HEK293T (cell line): ENCODE data around the gene DLG1.
"Not testable (repeated sequence)": the region's sequence is repeated elsewhere in the genome, so short reads cannot be mapped to it uniquely, and the experiment has no call there.

Source experiments
- CTCF ChIA-PET: fragments of 350-600 bp; formaldehyde crosslinking; extraction: SDS; loops from one replicate; lab custom pipeline; 2021; ENCODE audit warnings: antibody characterized with exemption, inconsistent platforms; lab: Yijun Ruan, JAX
- POLR2A ChIA-PET: fragments of 350-600 bp; formaldehyde crosslinking; extraction: SDS; loops from one replicate; lab custom pipeline; 2020; ENCODE audit warnings: antibody characterized with exemption, inconsistent platforms; lab: Yijun Ruan, JAX
- DNase-seq: peaks from one replicate; pipeline ENCODE4 v3.0.0; 2012; ENCODE audit warnings: mixed read lengths; ENCODE audit errors: extremely low spot score
- ARNT ChIP-seq: fragments of 450-650 bp; IDR thresholded peaks from 2 replicates; pipeline ENCODE4 v1.6.1; 2017; ENCODE audit warnings: mild to moderate bottlenecking
- BHLHE40 ChIP-seq: fragments of 450-650 bp; IDR thresholded peaks from 2 replicates; pipeline ENCODE4 v1.6.1; 2016; ENCODE audit warnings: mild to moderate bottlenecking, moderate library complexity, borderline replicate concordance
- CTBP1 ChIP-seq: fragments of 450-650 bp; IDR thresholded peaks from 2 replicates; pipeline ENCODE4 v1.6.1; 2016; ENCODE audit warnings: borderline replicate concordance
- ELF4 ChIP-seq: fragments of 450-650 bp; IDR thresholded peaks from 2 replicates; pipeline ENCODE4 v1.6.1; 2017; ENCODE audit warnings: antibody characterized with exemption
- FOXA1 ChIP-seq: fragments of 450-650 bp; IDR thresholded peaks from 2 replicates; pipeline ENCODE4 v1.6.1; 2016; ENCODE audit warnings: mild to moderate bottlenecking
- FOXK2 ChIP-seq: fragments of 450-650 bp; IDR thresholded peaks from 2 replicates; pipeline ENCODE4 v1.6.1; 2016; ENCODE audit warnings: mild to moderate bottlenecking
- FOXM1 ChIP-seq: fragments of 450-650 bp; IDR thresholded peaks from 2 replicates; pipeline ENCODE4 v1.6.1; 2017; ENCODE audit warnings: mild to moderate bottlenecking, borderline replicate concordance
- HDGF ChIP-seq: fragments of 450-650 bp; IDR thresholded peaks from 2 replicates; pipeline ENCODE4 v1.6.1; 2017; ENCODE audit warnings: antibody characterized with exemption, borderline replicate concordance
- L3MBTL2 ChIP-seq: fragments of 450-650 bp; conservative IDR thresholded peaks from 2 replicates; pipeline ENCODE4 v1.6.1; 2016; ENCODE audit warnings: mild to moderate bottlenecking
- LEF1 ChIP-seq: fragments of 450-650 bp; IDR thresholded peaks from 2 replicates; pipeline ENCODE4 v1.6.1; 2017; ENCODE audit warnings: mild to moderate bottlenecking, borderline replicate concordance
- NFRKB ChIP-seq: fragments of 450-650 bp; IDR thresholded peaks from 2 replicates; pipeline ENCODE4 v1.6.1; 2016; ENCODE audit warnings: mild to moderate bottlenecking, moderate library complexity
- PKNOX1 ChIP-seq: fragments of 450-650 bp; IDR thresholded peaks from 2 replicates; pipeline ENCODE4 v1.6.1; 2016
- SP1 ChIP-seq: fragments of 450-650 bp; IDR thresholded peaks from 2 replicates; pipeline ENCODE4 v1.6.1; 2017
- SUZ12 ChIP-seq: fragments of 450-650 bp; IDR thresholded peaks from 2 replicates; pipeline ENCODE4 v1.6.1; 2016; ENCODE audit warnings: mild to moderate bottlenecking
- TARDBP ChIP-seq: fragments of 450-650 bp; IDR thresholded peaks from 2 replicates; pipeline ENCODE4 v1.6.1; 2016
- ZNF384 ChIP-seq: fragments of 450-650 bp; IDR thresholded peaks from 2 replicates; pipeline ENCODE4 v1.6.1; 2016

Gene DLG1

DNA sequence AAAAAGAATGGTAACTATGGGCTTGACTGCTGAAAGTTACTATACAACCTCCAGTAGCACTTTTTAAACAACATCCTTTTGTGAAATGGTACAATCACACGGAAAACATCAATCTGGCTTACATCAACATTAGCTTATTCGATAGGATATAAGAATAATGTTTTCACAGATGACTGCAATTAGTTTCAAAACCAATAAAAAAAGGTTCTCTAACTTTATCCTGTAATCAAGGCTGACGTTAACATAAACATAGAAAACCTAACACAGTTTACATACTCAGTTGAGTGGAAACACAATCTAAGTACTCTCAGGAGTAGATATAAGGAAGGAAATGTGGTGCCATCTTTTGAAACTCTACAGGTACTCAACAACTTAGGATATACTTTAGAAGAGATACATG is 102.2 kb downstream of the DLG1 start:
- no peak for DNase-seq
- no peak for TF ChIP-seq SP1
- TF ChIP-seq ARNT, result no peak
- no peak for TF ChIP-seq HDGF
- TF ChIP-seq CTBP1, result no peak
- no peak for TF ChIP-seq FOXM1
- no peak for TF ChIP-seq L3MBTL2
- TF ChIP-seq ELF4, result no peak
- no peak for TF ChIP-seq SUZ12
- no peak for TF ChIP-seq NFRKB
- no peak for TF ChIP-seq PKNOX1
- TF ChIP-seq LEF1, result no peak
- TF ChIP-seq FOXA1, result no peak
- ChIA-PET POLR2A (no interaction called here), CTCF (no interaction called here)

- CTCF ChIA-PET, result no interaction called here
- no peak for DNase-seq
- TF ChIP-seq L3MBTL2, result no peak
- no peak for TF ChIP-seq FOXA1
- no peak for TF ChIP-seq BHLHE40
- TF ChIP-seq FOXM1, result no peak
- no peak for TF ChIP-seq LEF1
- no peak for TF ChIP-seq CTBP1
- no peak for TF ChIP-seq ELF4
- TF ChIP-seq NFRKB, result no peak
- no peak for TF ChIP-seq SUZ12
- no peak for TF ChIP-seq FOXK2
- TF ChIP-seq PKNOX1, result no peak
- TF ChIP-seq TARDBP, result no peak
- no peak for TF ChIP-seq HDGF
- TF ChIP-seq ARNT, result no peak
- TF ChIP-seq SP1, result no peak
- POLR2A ChIA-PET, result no interaction called here
Observed at GRCh38 chr3:197195326-197195725, 103.1 kb downstream of the DLG1 start.

DNA sequence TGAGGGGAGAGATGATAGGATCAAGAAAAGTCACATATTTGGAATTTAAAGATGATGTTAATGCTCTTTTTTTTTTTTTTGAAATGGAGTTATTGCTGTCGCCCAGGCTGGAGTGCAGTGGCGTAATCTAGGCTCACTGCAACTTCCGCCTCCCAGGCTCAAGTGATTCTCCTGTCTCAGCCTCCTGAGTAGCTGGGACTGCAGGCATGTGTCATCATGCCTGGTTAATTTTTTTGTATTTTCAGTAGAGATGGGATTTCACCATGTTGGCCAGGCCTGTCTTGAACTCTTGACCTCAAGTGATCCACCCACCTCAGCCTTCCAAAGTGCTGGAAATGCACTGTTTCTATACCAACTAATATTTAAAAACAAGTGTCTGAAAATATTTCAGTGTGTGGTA is 104.7 kb downstream of the DLG1 start:
- DNase-seq, POLR2A ChIA-PET, CTCF ChIA-PET: not testable (repeated sequence)

DNA sequence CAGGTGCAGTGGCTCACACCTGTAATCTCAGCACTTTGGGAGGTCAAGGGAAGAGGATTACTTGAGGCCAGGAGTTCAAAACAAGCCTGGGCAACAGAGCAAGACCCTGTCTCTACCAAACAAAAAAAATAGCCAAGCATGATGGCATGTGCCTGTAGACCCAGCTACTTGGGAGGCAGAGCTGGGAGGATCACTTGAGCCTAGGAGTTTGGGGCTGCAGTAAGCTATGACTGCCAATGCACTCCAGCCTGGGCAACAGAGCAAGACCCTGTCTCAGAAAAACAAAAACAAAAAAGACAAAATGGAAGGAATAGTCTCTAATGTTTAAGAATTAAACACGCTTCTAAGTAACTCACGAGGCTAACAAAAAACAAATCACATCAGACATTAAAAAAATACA is 106.5 kb downstream of the DLG1 start:
- ChIA-PET CTCF (interaction anchor here (0.6 kb wide), 1 partner anchor 99 kb away, joined by 3 read pairs; no protein-coding TSS in a partner anchor), POLR2A (interaction anchor here (0.9 kb wide), 1 partner anchor 57 kb away, joined by 3 read pairs; no protein-coding TSS in a partner anchor)
- TF ChIP-seq ARNT (no peak), SP1 (no peak), ZNF384 (no peak), LEF1 (no peak), FOXA1 (no peak), TARDBP (no peak), SUZ12 (no peak), L3MBTL2 (no peak), NFRKB (no peak)
- DNase-seq, result no peak

GRCh38 chr3:197189623-197190022 is 108.8 kb downstream of the DLG1 start:
- ChIA-PET CTCF (no interaction called here), POLR2A (no interaction called here)
- TF ChIP-seq SP1 (no peak), TARDBP (no peak), L3MBTL2 (no peak), HDGF (no peak), CTBP1 (no peak), SUZ12 (no peak), BHLHE40 (no peak), NFRKB (no peak), ZNF384 (no peak), FOXM1 (no peak), PKNOX1 (no peak), FOXA1 (no peak), ELF4 (no peak), ARNT (no peak), FOXK2 (no peak), LEF1 (no peak)
- DNase-seq, result no peak

- no peak for DNase-seq
- ChIA-PET CTCF (no interaction called here), POLR2A (no interaction called here)
- no peak for TF ChIP-seq CTBP1
- TF ChIP-seq L3MBTL2, result no peak
- no peak for TF ChIP-seq TARDBP
- no peak for TF ChIP-seq PKNOX1
- no peak for TF ChIP-seq SUZ12
- no peak for TF ChIP-seq ARNT
- no peak for TF ChIP-seq FOXM1
- TF ChIP-seq NFRKB, result no peak
- TF ChIP-seq FOXK2, result no peak
- TF ChIP-seq HDGF, result no peak
- no peak for TF ChIP-seq ELF4
- TF ChIP-seq FOXA1, result no peak
- no peak for TF ChIP-seq SP1
- TF ChIP-seq ZNF384, result no peak
- no peak for TF ChIP-seq LEF1
- no peak for TF ChIP-seq BHLHE40
Observed at GRCh38 chr3:197188963-197189362, 109.4 kb downstream of the DLG1 start.
